Left lung (tissue), 10 donors: ENCODE measurements around the gene MYO9A. TPM values are rescaled to one million over a fixed set of nuclear protein-coding genes. Genes with fewer than 3 reads are reported as not detected.

Experiments used
- ATAC-seq: fragments of 200-7000 bp; cut with Tn5 transposase; one replicate; pipeline ENCODE4 v1.9.1; 2020; ENCODE audit warnings: moderate library complexity
- DNase-seq, 4 donors: peaks; one replicate each; pipeline ENCODE4 v3.0.0-alpha.2; 2013 to 2020
- H3K27ac ChIP-seq, 2 donors: fragments of 200-600 bp; sonication (generic) in 1 of 2; one replicate each; pipeline versions ENCODE4 v1.5.0 to v1.8.0; 2020 to 2021
- H3K27me3 ChIP-seq, 2 donors: fragments of 200-600 bp; sonication (generic) in 1 of 2; one replicate each; pipeline versions ENCODE4 v1.5.0 to v1.8.0; 2020 to 2021
- H3K36me3 ChIP-seq, 2 donors: fragments of 200-600 bp; sonication (generic) in 1 of 2; one replicate each; pipeline versions ENCODE4 v1.5.0 to v1.8.0; 2020 to 2021
- H3K4me1 ChIP-seq, 2 donors: fragments of 200-600 bp; one replicate each; pipeline ENCODE4 v1.8.0; 2021
- H3K4me3 ChIP-seq, 2 donors: fragments of 200-600 bp; sonication (generic) in 1 of 2; one replicate each; pipeline versions ENCODE4 v1.5.0 to v1.8.0; 2020 to 2021; ENCODE audit warnings: mild to moderate bottlenecking in 1 of 2
- H3K9me3 ChIP-seq, 2 donors: fragments of 200-600 bp; sonication (generic) in 1 of 2; one replicate each; pipeline versions ENCODE4 v1.5.0 to v1.8.0; 2020 to 2021
- CTCF ChIP-seq, 2 donors: fragments of 200-600 bp; sonication (generic) in 1 of 2; IDR thresholded peaks; one replicate each; pipeline versions ENCODE4 v1.5.0 to v1.8.0; 2021; ENCODE audit warnings: antibody characterized with exemption in 2 of 2
- intact Hi-C, 2 donors: fragments of 100-400 bp; cut with DNase I; formaldehyde crosslinking; loops; one replicate each; pipeline versions ENCODE4 v1.11.2 to v1.14.2; 2022
- polyA plus RNA-seq, 6 donors: library from polyadenylated mRNA; unstranded; fragments of 120-200 nt; gene quantifications; one replicate each; pipeline ENCODE4 v1.2.1, GENCODE V29; 2013; ENCODE audit not compliant: insufficient read length in 6 of 6
- total RNA-seq, 2 donors: library from RNA; stranded (reverse); fragmentation: NEBNext Ultra II Directional; extraction: Animal tissue kit (Norgen Biotek cat#: 25700); gene quantifications; one replicate each; pipeline ENCODE4 v1.2.1, GENCODE V29; 2021
- donor health status: DM: no; HTN: yes; CAD: no.
- donor health status: DM: no; HTN: no; CAD: no.

The MYO9A gene
- total and polyA plus RNA-seq, 8 donors, result 30.8 to 67.4 (median 41.4) TPM

- DNase-seq, result no peak
- TF ChIP-seq CTCF (IDR thresholded peaks at IDR 0.05), result no peak
These were observed 25.3 kb downstream of the MYO9A start for GRCh38 chr15:72092691-72093090.

GRCh38 chr15:72092006-72092405 is 25.9 kb downstream of the MYO9A start:
- Histone ChIP-seq H3K4me3 (no peak overlapping the region), H3K27ac (no peak overlapping the region), H3K4me1 (no peaks in the 10 kb centered on the region), H3K27me3 (no peaks in the 10 kb centered on the region), H3K9me3 (no peaks in the 10 kb centered on the region), H3K36me3 (no peaks in the 10 kb centered on the region)
- no peak for TF ChIP-seq CTCF (IDR thresholded peaks at IDR 0.05)
- DNase-seq (no peak), ATAC-seq (no peak)
- intact Hi-C loops, result no loop called here

More at GRCh38 chr15:72092691-72093090, 25.3 kb downstream of the MYO9A start:
- no peaks in the 10 kb centered on the region for H3K4me1 ChIP-seq
- H3K27ac ChIP-seq, result no peak overlapping the region
- no peaks in the 10 kb centered on the region for H3K36me3 ChIP-seq
- H3K9me3 ChIP-seq, result no peaks in the 10 kb centered on the region
- H3K4me3 ChIP-seq, result no peak overlapping the region
- ATAC-seq, result no peak
- intact Hi-C loops, result no loop called here
- no peaks in the 10 kb centered on the region for H3K27me3 ChIP-seq

- H3K27me3 ChIP-seq, result no peaks in the 10 kb centered on the region
- H3K27ac ChIP-seq, result no peak overlapping the region
- H3K4me1 ChIP-seq, result no peaks in the 10 kb centered on the region
- H3K9me3 ChIP-seq, result no peaks in the 10 kb centered on the region
- DNase-seq, result peak in 2 of 4 donors; percentile 48 to 51
- TF ChIP-seq CTCF (IDR thresholded peaks at IDR 0.05), result no peak
- no peaks in the 10 kb centered on the region for H3K36me3 ChIP-seq
- peak; percentile 88 for ATAC-seq
- intact Hi-C loops, result no loop called here
- H3K4me3 ChIP-seq, result no peak overlapping the region
These were observed 30.9 kb downstream of the MYO9A start for GRCh38 chr15:72086920-72087648.

GRCh38 chr15:72086010-72086697 is 31.8 kb downstream of the MYO9A start:
- intact Hi-C loops, result no loop called here
- Histone ChIP-seq H3K27ac (no peak overlapping the region), H3K9me3 (no peaks in the 10 kb centered on the region), H3K4me1 (no peaks in the 10 kb centered on the region), H3K27me3 (no peaks in the 10 kb centered on the region), H3K36me3 (no peaks in the 10 kb centered on the region), H3K4me3 (no peak overlapping the region)
- TF ChIP-seq CTCF (IDR thresholded peaks at IDR 0.05), result no peak
- ATAC-seq (peak; percentile 83), DNase-seq (peak in 2 of 4 donors; percentile 41 to 55)

- no peaks in the 10 kb centered on the region for H3K27me3 ChIP-seq
- TF ChIP-seq CTCF (IDR thresholded peaks at IDR 0.05), result no peak
- no peak overlapping the region for H3K4me3 ChIP-seq
- no peak for DNase-seq
- no peaks in the 10 kb centered on the region for H3K4me1 ChIP-seq
- H3K27ac ChIP-seq, result no peak overlapping the region
- no peak for ATAC-seq
- no peaks in the 10 kb centered on the region for H3K36me3 ChIP-seq
- intact Hi-C loops, result no loop called here
- H3K9me3 ChIP-seq, result no peaks in the 10 kb centered on the region
These were observed 35.8 kb downstream of the MYO9A start for GRCh38 chr15:72082176-72082575.
